ENCODE results near the gene KCP.
A peak's percentile ranks its signal among the peaks of the same experiment; 100 is the strongest.

KCP gene

DNA sequence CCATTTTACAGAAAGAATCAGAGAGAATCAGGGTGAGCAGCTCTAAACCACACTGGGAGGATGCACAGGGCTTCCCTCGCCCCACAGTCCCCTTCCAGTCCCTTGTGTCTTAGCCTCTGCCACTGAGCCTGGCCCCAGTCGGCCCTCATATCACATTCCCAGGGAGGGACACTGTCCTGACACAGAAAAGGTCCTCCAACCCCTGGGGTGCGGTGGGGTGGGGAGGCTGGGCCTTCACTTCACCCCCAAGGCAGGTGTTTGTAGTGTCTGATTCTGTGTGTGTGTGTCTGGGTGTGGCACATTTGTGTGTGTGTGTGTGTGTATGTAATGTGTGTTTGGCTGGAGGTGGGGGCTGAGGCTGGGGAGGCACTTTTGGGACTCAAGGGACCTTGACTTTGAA, 1.8 kb upstream of the KCP start:
- Mint-ChIP-seq H3K27me3 (ENCODE audit: low read depth, poor library complexity) (peaks cover 37% of the 10 kb centered on the region), H3K27ac (peak overlapping the region; percentile 29)

DNA sequence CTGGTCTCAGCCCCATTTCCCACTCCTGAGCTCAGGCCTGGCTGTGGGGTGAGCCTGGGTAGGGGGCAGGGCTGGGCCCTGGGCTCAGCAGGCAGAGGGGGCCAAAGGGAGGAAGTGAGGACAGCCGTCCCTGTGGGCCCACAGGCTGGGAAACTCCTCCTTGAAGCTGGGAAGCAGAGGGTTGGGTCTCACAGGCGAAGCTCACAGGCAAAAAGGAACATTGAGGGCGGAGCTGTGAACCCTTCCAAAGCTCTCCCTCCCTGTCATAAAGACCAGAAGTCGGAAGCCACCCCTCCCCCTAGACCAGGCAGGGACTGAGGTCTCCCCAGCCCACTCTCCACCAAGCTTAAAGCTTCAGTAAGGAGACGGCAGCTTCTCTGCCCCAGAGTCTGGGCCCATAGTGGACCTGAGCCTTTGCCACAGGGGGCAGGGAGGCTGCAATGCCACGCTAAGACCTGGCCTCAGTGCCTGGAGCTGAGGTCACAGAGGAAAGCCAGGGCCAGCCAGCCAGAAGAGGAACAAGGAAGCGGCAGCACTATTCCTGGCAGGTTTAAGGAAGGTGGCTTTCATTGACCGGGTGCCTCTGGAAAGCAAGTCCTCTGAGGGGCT, 1.0 kb upstream of the KCP start:
- TF ChIP-seq, protein P1, sequence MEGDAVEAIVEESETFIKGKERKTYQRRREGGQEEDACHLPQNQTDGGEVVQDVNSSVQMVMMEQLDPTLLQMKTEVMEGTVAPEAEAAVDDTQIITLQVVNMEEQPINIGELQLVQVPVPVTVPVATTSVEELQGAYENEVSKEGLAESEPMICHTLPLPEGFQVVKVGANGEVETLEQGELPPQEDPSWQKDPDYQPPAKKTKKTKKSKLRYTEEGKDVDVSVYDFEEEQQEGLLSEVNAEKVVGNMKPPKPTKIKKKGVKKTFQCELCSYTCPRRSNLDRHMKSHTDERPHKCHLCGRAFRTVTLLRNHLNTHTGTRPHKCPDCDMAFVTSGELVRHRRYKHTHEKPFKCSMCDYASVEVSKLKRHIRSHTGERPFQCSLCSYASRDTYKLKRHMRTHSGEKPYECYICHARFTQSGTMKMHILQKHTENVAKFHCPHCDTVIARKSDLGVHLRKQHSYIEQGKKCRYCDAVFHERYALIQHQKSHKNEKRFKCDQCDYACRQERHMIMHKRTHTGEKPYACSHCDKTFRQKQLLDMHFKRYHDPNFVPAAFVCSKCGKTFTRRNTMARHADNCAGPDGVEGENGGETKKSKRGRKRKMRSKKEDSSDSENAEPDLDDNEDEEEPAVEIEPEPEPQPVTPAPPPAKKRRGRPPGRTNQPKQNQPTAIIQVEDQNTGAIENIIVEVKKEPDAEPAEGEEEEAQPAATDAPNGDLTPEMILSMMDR (IDR thresholded peaks at IDR 0.05), result no peak
- peak; percentile 71 for DNase-seq
- Mint-ChIP-seq H3K27ac (peak overlapping the region; percentile 98), H3K4me1 (peaks cover 57% of the 10 kb centered on the region), H3K36me3 (ENCODE audit: low read depth) (peaks cover 4% of the 10 kb centered on the region), H3K27me3 (ENCODE audit: low read depth, poor library complexity) (peaks cover 30% of the 10 kb centered on the region), H3K4me3 (peak overlapping the region; percentile 79), H3K9me3 (no peaks in the 10 kb centered on the region)

More for the DNA sequence above, 1.8 kb upstream of the KCP start:
- H3K4me3 Mint-ChIP-seq, result peak overlapping the region; percentile 79
- peaks cover 57% of the 10 kb centered on the region for H3K4me1 Mint-ChIP-seq
- DNase-seq, result no peak
- TF ChIP-seq, protein P1 (IDR thresholded peaks at IDR 0.05), result no peak
- H3K36me3 Mint-ChIP-seq (ENCODE audit: low read depth), result no peaks in the 10 kb centered on the region
- H3K9me3 Mint-ChIP-seq, result no peaks in the 10 kb centered on the region

DNA sequence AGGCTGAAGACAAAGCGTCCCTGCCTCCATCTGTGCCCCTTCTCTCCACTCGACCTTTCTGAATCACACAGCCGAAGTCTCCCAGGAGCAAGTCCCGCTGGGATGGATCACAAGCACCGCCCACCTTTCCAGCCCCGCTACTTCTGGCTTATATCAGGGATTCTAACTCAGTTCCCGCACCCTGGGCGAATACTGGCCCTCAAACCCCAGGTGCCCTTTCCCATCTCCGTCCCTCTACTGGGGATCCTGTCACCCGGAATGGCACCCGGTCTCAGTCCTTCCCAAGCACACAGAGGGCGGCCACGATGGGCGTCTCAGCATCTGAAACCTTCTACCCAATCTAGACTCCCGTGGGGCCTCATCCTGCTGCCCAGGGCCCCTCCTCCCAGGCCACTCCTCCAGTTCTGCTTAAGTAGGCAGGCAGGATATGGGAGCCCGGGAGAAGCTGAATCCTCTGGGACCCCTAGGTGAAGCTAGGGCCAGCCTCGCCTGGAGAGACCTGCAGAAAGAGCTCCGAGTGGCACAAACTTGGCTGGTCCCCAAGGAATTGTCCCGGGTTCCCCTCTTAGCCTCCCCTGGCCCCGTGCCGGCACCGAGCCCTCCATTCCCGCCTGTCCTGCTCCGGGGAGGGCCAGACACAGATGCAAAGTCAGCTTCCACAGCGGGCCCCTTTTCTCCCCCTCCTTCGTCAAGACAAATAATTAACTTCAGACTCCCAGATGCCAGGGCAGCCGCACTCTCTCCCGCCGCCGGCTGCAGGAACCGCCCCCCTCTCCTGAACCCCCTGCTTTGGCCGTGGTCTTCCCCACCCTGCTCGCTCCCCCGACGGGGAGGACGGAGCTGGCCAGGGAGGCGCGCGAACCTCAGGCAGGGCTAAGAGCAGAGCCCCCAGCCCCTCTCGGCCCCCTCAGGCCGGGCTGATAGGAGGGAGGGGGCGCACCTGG, 612 bp downstream of the KCP start:
- Mint-ChIP-seq H3K9me3 (no peaks in the 10 kb centered on the region), H3K36me3 (ENCODE audit: low read depth) (peaks cover 16% of the 10 kb centered on the region), H3K27me3 (ENCODE audit: low read depth, poor library complexity) (peaks cover 16% of the 10 kb centered on the region), H3K27ac (peak overlapping the region; percentile 98), H3K4me3 (peak overlapping the region; percentile 85), H3K4me1 (peaks cover 52% of the 10 kb centered on the region)
- TF ChIP-seq, protein P1 (IDR thresholded peaks at IDR 0.05), result no peak
- peak; percentile 70 for DNase-seq

DNA sequence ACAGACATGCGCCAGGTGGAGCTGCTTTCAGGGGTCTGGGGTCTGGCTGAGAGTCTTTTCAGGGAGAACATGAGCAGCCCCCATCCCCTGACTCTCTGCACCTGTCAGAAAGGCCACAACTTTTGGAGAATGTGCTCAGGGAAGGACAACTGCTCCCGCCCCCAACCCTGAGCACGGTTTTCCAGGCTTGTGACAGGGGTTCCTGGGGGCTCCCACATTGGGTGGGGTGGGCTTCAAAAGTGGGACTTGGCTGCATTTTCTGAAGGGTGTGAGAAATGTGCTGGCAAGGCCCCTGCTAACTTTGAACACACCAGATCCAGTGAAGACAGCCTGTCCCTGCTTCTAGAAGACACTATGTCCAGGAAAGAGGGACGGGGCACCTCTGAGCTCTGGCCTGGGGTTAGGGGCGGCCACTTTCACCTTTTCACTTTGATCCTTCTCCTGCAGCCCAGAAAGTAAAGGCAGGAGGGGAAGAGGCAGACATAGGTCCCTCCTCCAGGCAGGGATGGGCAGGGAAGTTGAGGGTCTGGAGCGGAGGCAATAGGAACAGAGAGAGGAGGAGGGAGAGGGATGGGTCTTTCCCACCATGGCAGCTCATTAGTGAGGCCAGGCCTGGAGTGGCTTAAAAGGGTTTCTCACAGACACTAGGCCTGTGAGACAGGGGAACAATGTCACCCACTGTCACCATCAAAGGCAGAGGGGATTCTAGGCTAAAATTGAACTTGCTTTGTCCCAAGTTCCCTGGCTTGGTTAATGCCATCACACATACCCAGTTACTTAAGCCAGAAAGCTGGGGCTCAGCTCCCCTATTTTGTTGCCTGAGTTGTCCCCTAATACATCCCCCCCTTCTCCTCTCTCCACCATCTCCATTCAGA, 1.5 kb downstream of the KCP start:
- Mint-ChIP-seq H3K9me3 (no peaks in the 10 kb centered on the region), H3K27me3 (ENCODE audit: low read depth, poor library complexity) (peaks cover 6% of the 10 kb centered on the region), H3K27ac (peak overlapping the region; percentile 98), H3K4me3 (peak overlapping the region; percentile 85), H3K36me3 (ENCODE audit: low read depth) (peaks cover 22% of the 10 kb centered on the region), H3K4me1 (peaks cover 46% of the 10 kb centered on the region)
- TF ChIP-seq, protein P1 (IDR thresholded peaks at IDR 0.05), result no peak
- DNase-seq, result no peak

DNA sequence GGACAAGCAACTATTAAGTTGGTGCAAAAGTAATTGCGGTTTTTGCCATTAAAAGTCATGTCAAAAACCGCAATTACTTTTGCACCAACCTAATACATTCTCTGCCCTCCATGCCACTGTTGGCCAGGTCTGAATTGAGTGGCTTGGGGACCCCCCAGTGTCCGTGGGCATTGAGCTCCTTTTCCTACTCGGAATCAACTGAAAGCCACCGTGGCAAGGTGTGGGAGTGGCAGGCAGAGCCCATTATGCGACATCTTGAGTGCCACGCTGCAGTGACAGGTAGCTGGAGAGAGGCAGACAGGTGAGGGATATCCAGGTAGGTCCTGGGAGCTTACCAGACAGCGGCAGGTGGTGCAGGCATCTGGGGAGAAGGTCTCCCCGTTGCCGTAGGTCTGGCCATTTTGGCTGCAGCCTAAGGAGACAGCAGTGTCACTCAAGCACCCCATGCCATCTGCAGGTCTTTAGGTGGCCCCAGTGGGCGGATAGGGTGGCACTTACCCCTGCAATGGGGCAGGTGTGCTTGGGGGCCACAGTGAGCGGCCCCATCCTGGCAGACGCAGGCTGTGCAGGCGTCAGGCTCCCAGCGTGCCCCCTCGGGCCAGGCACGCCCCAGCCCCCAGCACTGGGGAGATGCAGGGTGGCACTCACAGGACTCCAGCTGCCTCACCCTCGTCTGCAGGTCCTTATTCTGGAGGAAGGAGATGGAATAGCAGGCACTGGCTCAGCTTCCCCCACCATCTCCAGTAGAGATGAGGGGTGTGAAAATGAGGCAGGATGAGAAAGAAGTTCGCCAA, 3.5 kb downstream of the KCP start:
- no peak overlapping the region for H3K4me3 Mint-ChIP-seq
- peaks cover under 1% of the 10 kb centered on the region for H3K9me3 Mint-ChIP-seq
- no peak overlapping the region for H3K27ac Mint-ChIP-seq
- peaks cover 3% of the 10 kb centered on the region for H3K27me3 Mint-ChIP-seq (ENCODE audit: low read depth, poor library complexity)
- H3K36me3 Mint-ChIP-seq (ENCODE audit: low read depth), result peaks cover 36% of the 10 kb centered on the region
- H3K4me1 Mint-ChIP-seq, result peaks cover 39% of the 10 kb centered on the region
- TF ChIP-seq, protein P1 (IDR thresholded peaks at IDR 0.05), result no peak
- DNase-seq, result no peak
